Neuron (in vitro differentiated cells): ENCODE data around the gene HECTD4.
"Not testable (repeated sequence)": the region's sequence is repeated elsewhere in the genome, so short reads cannot be mapped to it uniquely, and the experiment has no call there.

ENCODE experiments used
- H2AFZ ChIP-seq: one replicate; pipeline ENCODE4 v1.6.1; 2013; ENCODE audit warnings: low read depth, mild to moderate bottlenecking, inconsistent platforms, low read length, moderate library complexity
- H3K27me3 ChIP-seq: one replicate; pipeline ENCODE4 v1.6.1; 2013; ENCODE audit warnings: low read length; ENCODE audit not compliant: insufficient read depth
- H3K36me3 ChIP-seq: one replicate; pipeline ENCODE4 v1.6.1; 2013; ENCODE audit warnings: low read length; ENCODE audit not compliant: insufficient read depth
- H3K4me1 ChIP-seq: one replicate; pipeline ENCODE4 v1.6.1; 2013; ENCODE audit warnings: low read length; ENCODE audit not compliant: insufficient read depth
- H3K4me3 ChIP-seq: 2 replicates; pipeline ENCODE4 v1.5.1; 2013; ENCODE audit warnings: mild to moderate bottlenecking, low read length, moderate library complexity
- H3K9me3 ChIP-seq: one replicate; pipeline ENCODE4 v1.6.1; 2013; ENCODE audit warnings: low read length

HECTD4 gene

DNA sequence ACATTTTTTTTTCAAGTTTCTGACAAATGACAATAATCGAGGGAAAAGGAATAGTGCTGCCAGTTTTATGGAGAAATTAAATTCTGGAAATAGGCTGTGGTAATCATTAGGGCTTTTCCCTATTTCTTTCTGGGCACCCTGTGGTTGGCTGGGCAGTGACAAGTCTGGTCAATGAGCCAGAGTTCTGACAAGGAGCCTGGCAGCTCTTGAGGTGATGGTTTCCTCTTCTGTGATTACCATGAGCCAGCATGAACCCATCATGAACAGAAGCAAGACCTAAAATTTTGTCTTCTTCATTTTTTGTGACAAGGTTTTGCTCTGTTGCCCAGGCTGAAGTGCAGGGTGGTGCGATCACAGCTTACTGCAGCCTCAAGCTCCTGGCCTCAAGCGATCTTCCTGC lies 141.1 kb downstream of the HECTD4 start:
- H3K4me1 ChIP-seq, result no peaks in the 10 kb centered on the region
- H3K4me3 ChIP-seq, result no peak overlapping the region
- peaks cover 76% of the 10 kb centered on the region for H3K36me3 ChIP-seq
- H2AFZ ChIP-seq, result no peak overlapping the region
- no peaks in the 10 kb centered on the region for H3K27me3 ChIP-seq
- no peaks in the 10 kb centered on the region for H3K9me3 ChIP-seq

DNA sequence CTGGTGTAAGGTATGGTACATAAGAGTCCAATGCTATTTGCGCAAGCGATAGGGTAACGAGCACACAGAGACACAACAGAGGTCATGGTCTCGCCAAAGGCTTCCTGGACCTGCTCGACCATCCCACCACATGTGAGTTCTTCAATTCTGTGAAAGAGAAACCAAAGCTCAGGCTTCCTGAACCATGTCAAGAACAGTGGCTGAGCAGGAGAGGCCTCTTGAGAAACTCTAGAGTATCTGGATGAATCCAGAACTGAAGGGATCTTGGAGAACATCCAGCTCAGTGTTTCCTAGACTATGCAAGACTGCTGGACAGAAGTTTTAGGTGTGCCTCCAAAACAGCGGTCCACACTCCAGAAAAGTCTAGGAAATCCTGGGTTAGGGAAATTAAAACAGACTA lies 142.3 kb downstream of the HECTD4 start:
- no peak overlapping the region for H2AFZ ChIP-seq
- H3K27me3 ChIP-seq, result no peaks in the 10 kb centered on the region
- peaks cover 80% of the 10 kb centered on the region for H3K36me3 ChIP-seq
- H3K4me3 ChIP-seq, result no peak overlapping the region
- no peaks in the 10 kb centered on the region for H3K9me3 ChIP-seq
- H3K4me1 ChIP-seq, result no peaks in the 10 kb centered on the region

GRCh38 chr12:112239020-112239419 lies 143.2 kb downstream of the HECTD4 start:
- no peak overlapping the region for H3K4me3 ChIP-seq
- H3K27me3 ChIP-seq, result no peaks in the 10 kb centered on the region
- H2AFZ ChIP-seq, result no peak overlapping the region
- no peaks in the 10 kb centered on the region for H3K4me1 ChIP-seq
- H3K9me3 ChIP-seq, result no peaks in the 10 kb centered on the region
- H3K36me3 ChIP-seq, result peaks cover 82% of the 10 kb centered on the region

DNA sequence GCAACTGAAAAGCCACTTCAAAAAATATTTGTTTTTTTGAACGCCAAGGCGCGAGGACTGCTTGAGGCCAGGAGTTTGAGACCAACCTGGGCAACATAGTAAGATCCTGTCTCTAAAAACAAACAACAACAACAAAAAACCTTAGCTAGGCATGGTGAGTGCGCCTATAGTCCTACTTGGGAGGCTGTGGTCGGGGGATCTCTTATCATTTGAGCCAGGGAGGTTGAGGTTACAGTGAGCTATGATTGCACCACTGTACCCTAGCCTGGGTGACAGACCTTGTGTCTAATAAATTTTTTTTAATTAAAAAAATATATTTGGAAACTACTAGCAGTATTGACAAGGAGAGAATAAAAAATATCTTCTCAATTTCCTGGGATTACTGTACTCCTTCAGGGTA lies 143.8 kb downstream of the HECTD4 start:
- Histone ChIP-seq H3K36me3 (peaks cover 80% of the 10 kb centered on the region), H2AFZ (no peak overlapping the region), H3K27me3 (no peaks in the 10 kb centered on the region), H3K4me3 (no peak overlapping the region), H3K4me1 (no peaks in the 10 kb centered on the region), H3K9me3 (no peaks in the 10 kb centered on the region)

DNA sequence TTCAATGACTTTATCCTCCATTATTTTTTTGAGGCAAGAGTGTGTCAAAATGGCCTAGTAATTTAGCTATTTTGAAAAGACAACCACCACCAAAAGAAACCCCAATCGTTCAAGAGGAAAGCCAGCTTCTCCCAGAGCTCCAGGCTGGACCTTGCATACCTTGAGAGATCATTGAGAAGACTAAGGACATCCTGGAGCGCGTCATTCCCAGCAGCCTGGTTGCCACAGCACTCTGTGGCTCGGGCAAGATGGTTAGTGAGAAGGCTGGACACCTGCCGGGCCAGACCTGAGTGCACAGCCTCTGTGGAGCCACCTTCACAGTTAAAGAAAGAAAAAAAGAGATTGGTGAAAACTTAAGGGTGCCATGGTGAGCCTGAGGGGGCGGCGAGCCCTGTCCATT lies 145.4 kb downstream of the HECTD4 start:
- Histone ChIP-seq H3K36me3 (peaks cover 74% of the 10 kb centered on the region), H3K9me3 (no peaks in the 10 kb centered on the region), H3K4me1 (no peaks in the 10 kb centered on the region), H2AFZ (no peak overlapping the region), H3K4me3 (no peak overlapping the region), H3K27me3 (no peaks in the 10 kb centered on the region)

- Histone ChIP-seq H3K4me1 (no peaks in the 10 kb centered on the region), H3K27me3 (no peaks in the 10 kb centered on the region), H3K4me3 (no peak overlapping the region), H3K9me3 (no peaks in the 10 kb centered on the region), H3K36me3 (peaks cover 72% of the 10 kb centered on the region), H2AFZ (no peak overlapping the region)
These were observed 145.8 kb downstream of the HECTD4 start for GRCh38 chr12:112236386-112236785.

DNA sequence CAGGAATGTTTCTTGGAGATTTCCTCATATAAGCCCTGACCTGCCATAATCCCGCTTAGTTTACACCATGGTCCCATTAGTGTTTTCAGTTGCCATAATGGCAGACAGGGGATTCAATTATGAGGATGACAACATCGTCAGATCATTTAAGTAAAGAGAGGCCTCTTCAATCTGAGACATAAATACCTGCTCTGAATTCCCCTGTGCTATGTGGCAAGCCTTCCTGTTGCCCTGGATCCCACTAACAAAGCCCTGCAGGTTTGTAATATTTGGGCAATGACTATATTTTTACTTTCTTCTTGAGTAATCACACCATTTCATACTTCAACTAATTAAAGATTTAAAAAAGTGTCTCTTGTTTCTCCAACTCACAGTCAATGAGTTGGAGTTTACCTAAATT lies 147.9 kb downstream of the HECTD4 start:
- Histone ChIP-seq H3K4me1 (no peaks in the 10 kb centered on the region), H3K4me3 (no peak overlapping the region), H3K9me3 (no peaks in the 10 kb centered on the region), H3K27me3 (no peaks in the 10 kb centered on the region), H2AFZ (no peak overlapping the region), H3K36me3 (peaks cover 79% of the 10 kb centered on the region)

- no peak overlapping the region for H2AFZ ChIP-seq
- H3K4me1 ChIP-seq, result no peaks in the 10 kb centered on the region
- peaks cover 79% of the 10 kb centered on the region for H3K36me3 ChIP-seq
- no peak overlapping the region for H3K4me3 ChIP-seq
- no peaks in the 10 kb centered on the region for H3K27me3 ChIP-seq
- H3K9me3 ChIP-seq, result no peaks in the 10 kb centered on the region
These were observed 149.0 kb downstream of the HECTD4 start for GRCh38 chr12:112233242-112233641.

GRCh38 chr12:112230136-112230535 lies 152.1 kb downstream of the HECTD4 start:
- H3K4me3 ChIP-seq, result no peak overlapping the region
- H3K9me3 ChIP-seq, result no peaks in the 10 kb centered on the region
- no peak overlapping the region for H2AFZ ChIP-seq
- H3K27me3 ChIP-seq, result no peaks in the 10 kb centered on the region
- no peaks in the 10 kb centered on the region for H3K4me1 ChIP-seq
- H3K36me3 ChIP-seq, result peaks cover 79% of the 10 kb centered on the region

DNA sequence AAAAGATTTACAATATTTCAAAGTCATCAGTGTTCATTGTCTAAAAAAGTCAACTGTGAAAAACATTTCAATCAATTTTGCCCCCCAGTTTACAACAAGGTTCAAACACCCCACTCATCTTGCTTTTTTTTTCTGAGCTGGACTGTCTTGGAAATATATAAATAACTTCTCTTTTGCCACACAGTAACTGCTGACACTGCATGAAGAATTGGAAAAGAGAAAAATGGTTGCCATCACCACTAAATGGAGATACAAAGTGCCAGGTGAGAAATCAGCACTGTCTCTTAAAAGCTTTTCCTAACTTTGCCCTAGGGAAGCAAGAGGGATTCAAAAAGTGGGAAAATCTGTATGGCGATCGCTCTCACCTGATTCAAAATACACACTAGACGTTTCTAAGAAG lies 155.5 kb downstream of the HECTD4 start:
- H3K36me3 ChIP-seq, result peaks cover 71% of the 10 kb centered on the region
- no peaks in the 10 kb centered on the region for H3K9me3 ChIP-seq
- no peaks in the 10 kb centered on the region for H3K27me3 ChIP-seq
- H3K4me3 ChIP-seq, result no peak overlapping the region
- no peaks in the 10 kb centered on the region for H3K4me1 ChIP-seq
- H2AFZ ChIP-seq, result no peak overlapping the region

- peaks cover 58% of the 10 kb centered on the region for H3K36me3 ChIP-seq
- H3K9me3 ChIP-seq, H3K4me1 ChIP-seq, H3K27me3 ChIP-seq, H3K4me3 ChIP-seq, H2AFZ ChIP-seq: not testable (repeated sequence)
These were observed 161.6 kb downstream of the HECTD4 start for GRCh38 chr12:112220628-112221027.

DNA sequence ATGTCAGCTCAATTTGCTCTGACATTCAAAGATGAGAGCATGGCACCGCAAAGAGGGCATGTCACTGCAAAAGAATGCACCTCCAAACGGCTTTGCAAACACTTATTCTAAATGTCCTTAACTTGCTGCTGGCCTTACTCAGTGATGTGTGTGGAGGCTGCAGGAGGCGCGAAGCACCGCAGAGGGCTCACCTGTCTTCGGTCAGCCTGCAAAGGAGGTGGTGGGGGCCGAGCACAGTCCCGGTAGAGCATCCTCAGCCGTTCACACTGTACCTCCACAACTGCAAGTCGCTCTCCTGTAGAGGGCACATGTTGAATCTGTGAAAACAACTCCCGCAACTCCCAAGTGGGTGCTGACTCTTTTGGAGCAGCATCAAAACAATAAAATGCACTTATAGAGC lies 163.0 kb downstream of the HECTD4 start:
- Histone ChIP-seq H2AFZ (no peak overlapping the region), H3K4me3 (no peak overlapping the region), H3K4me1 (no peaks in the 10 kb centered on the region), H3K27me3 (no peaks in the 10 kb centered on the region), H3K9me3 (no peaks in the 10 kb centered on the region), H3K36me3 (peaks cover 61% of the 10 kb centered on the region)

GRCh38 chr12:112218150-112218549 lies 164.1 kb downstream of the HECTD4 start:
- Histone ChIP-seq H3K4me1 (no peaks in the 10 kb centered on the region), H3K36me3 (peaks cover 64% of the 10 kb centered on the region), H3K27me3 (no peaks in the 10 kb centered on the region), H3K4me3 (no peak overlapping the region), H3K9me3 (no peaks in the 10 kb centered on the region), H2AFZ (no peak overlapping the region)

DNA sequence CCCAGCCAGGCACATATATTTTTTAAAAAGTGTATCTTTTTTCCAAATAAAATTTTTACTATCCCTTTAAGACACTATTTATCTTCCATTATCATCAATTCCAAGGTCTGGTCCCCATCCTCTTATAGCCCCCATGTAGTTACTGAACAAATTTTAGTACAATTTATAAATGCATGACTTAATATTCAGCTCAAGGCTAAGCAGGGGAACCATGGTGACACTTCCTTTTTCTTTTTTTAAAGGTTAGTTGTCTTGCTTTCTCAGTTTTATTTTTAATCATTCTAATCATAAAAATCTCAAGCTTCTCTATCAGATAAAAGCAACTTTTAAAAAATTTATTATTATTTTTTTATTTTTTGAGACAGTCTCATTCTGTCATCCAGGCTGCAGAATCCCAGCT lies 164.6 kb downstream of the HECTD4 start:
- no peak overlapping the region for H3K4me3 ChIP-seq
- H3K27me3 ChIP-seq, result no peaks in the 10 kb centered on the region
- no peaks in the 10 kb centered on the region for H3K9me3 ChIP-seq
- no peaks in the 10 kb centered on the region for H3K4me1 ChIP-seq
- H2AFZ ChIP-seq, result no peak overlapping the region
- peaks cover 59% of the 10 kb centered on the region for H3K36me3 ChIP-seq
